GM21529 (cell line): ENCODE results near the gene IL17REL.
"Not testable (repeated sequence)": the region's sequence is repeated elsewhere in the genome, so short reads cannot be mapped to it uniquely, and the experiment has no call there.

Source experiments
- ATAC-seq: cut with Tn5 transposase; IDR thresholded peaks from one replicate; pipeline ENCODE4 v1.9.1; 2021; ENCODE audit not compliant: unreplicated experiment

IL17REL gene

GRCh38 chr22:49992921-49993648, 19.5 kb downstream of the IL17REL start:
- no peak for ATAC-seq

- ATAC-seq: no peak
Observed at GRCh38 chr22:49991907-49992533, 20.5 kb downstream of the IL17REL start.

GRCh38 chr22:49991167-49991566, 21.4 kb downstream of the IL17REL start:
- ATAC-seq: no peak

GRCh38 chr22:49989826-49990225, 22.7 kb downstream of the IL17REL start:
- ATAC-seq: not testable (repeated sequence)

- no peak for ATAC-seq
Observed at GRCh38 chr22:49986325-49986724, 26.2 kb downstream of the IL17REL start.

GRCh38 chr22:49983148-49984042, 29.2 kb downstream of the IL17REL start:
- ATAC-seq: no peak

GRCh38 chr22:49981799-49982198, 30.8 kb downstream of the IL17REL start:
- not testable (repeated sequence) for ATAC-seq

GRCh38 chr22:49979587-49980264, 32.8 kb downstream of the IL17REL start:
- ATAC-seq: no peak

GRCh38 chr22:49977578-49977977, 35.0 kb downstream of the IL17REL start:
- no peak for ATAC-seq

- peak; percentile 55 for ATAC-seq
Observed at GRCh38 chr22:49976439-49977175, 36.0 kb downstream of the IL17REL start.

GRCh38 chr22:49975543-49976389, 36.8 kb downstream of the IL17REL start:
- peak; percentile 14 for ATAC-seq

GRCh38 chr22:49973018-49973961, 39.3 kb downstream of the IL17REL start:
- ATAC-seq: no peak

GRCh38 chr22:49972163-49973017, 40.2 kb downstream of the IL17REL start:
- no peak for ATAC-seq

- peak; percentile 19 for ATAC-seq
Observed at GRCh38 chr22:49971232-49972162, 41.1 kb downstream of the IL17REL start.

GRCh38 chr22:49970528-49971231, 41.9 kb downstream of the IL17REL start:
- peak; percentile 65 for ATAC-seq
